ENCODE measurements around the gene PTCH2. TPM values are rescaled to one million over a fixed set of nuclear protein-coding genes. Genes with fewer than 3 reads are reported as not detected.

The PTCH2 gene
- total and polyA plus RNA-seq, 2 donors (not counting 1 experiment from before 2014, with no cell fraction given), result 1.3 to 1.7 TPM

- Mint-ChIP-seq H3K27me3 (no peaks in the 10 kb centered on the region), H3K27ac (no peak overlapping the region), H3K4me3 (no peak overlapping the region), H3K9me3 (ENCODE audit: insufficient read depth) (no peaks in the 10 kb centered on the region), H3K4me1 (peaks cover 46% of the 10 kb centered on the region)
- H3K27ac ChIP-seq (ENCODE audit: low read length in 2 of 2), result no peak overlapping the region
- no peak for DNase-seq
- 80% methylated on average over 2 of the region's 6 CpGs for WGBS (ENCODE audit: insufficient coverage)
- peaks cover 5% of the 10 kb centered on the region for H3K79me2 ChIP-seq (ENCODE audit: control insufficient read depth, insufficient read depth, low read length)
- no peak for ATAC-seq (ENCODE audit: low read depth)
- H4K20me1 ChIP-seq (ENCODE audit: control insufficient read depth, insufficient read depth, low read length, poor library complexity, severe bottlenecking), result peaks cover 39% of the 10 kb centered on the region
- H3K4me1 ChIP-seq (ENCODE audit: control insufficient read depth in 2 of 2, insufficient read depth in 2 of 2, low read length in 2 of 2), result peaks cover 22 to 37% of the 10 kb centered on the region in 2 donors
- ChIA-PET CTCF (interaction anchor here (0.8 kb wide), 1 partner anchor 48 kb away, joined by 3 read pairs; the partner anchor contains the start of gene RNU5D-1), POLR2A (interaction anchor here (0.9 kb wide), 1 partner anchor 14 kb away, joined by 3 read pairs; no protein-coding TSS in a partner anchor)
- intact Hi-C loops (cut with micrococcal nuclease), result loop anchor here (5.0 kb wide), 1 partner anchor 233 kb away; the partner anchor contains the start of genes HECTD3 and UROD
- peaks cover 0 to 54% of the 10 kb centered on the region in 2 experiments for H3K36me3 ChIP-seq (replicated peaks in 1 of 2; ENCODE audit: control extremely low read depth in 1 of 2, control insufficient read depth in 1 of 2, extremely low read depth in 1 of 2, insufficient read depth in 2 of 2, low read length in 1 of 2)
- H3K27me3 ChIP-seq (replicated peaks in 1 of 4; ENCODE audit: control extremely low read depth in 1 of 4, control insufficient read depth in 3 of 4, insufficient read depth in 4 of 4, low read length in 3 of 4), result no peaks in the 10 kb centered on the region
- TF ChIP-seq CTCF (IDR thresholded peaks at IDR 0.05) (no peak), EZH2 (IDR thresholded peaks at IDR 0.05; ENCODE audit: borderline replicate concordance, insufficient read depth, low read depth, low read length, poor library complexity, severe bottlenecking) (no peak)
- no peak overlapping the region for H3K4me3 ChIP-seq (ENCODE audit: control extremely low read depth in 1 of 5, extremely low read depth in 1 of 5, insufficient read depth in 1 of 5, low read depth in 2 of 5, low read length in 4 of 5)
- H3K4me2 ChIP-seq (replicated peaks; ENCODE audit: low read depth, low read length, poor library complexity, severe bottlenecking), result no peak overlapping the region
- no peak overlapping the region for H2AFZ ChIP-seq (ENCODE audit: insufficient read depth, low read depth, low read length, poor library complexity, severe bottlenecking)
- no peaks in the 10 kb centered on the region for H3K9me3 ChIP-seq (ENCODE audit: control extremely low read depth in 1 of 3, control insufficient read depth in 2 of 3, insufficient read depth in 1 of 3, low read length in 2 of 3)
- H3K9ac ChIP-seq (ENCODE audit: low read length), result no peak overlapping the region
Observed at GRCh38 chr1:44778705-44779576, 64.1 kb downstream of the PTCH2 start.
